GM19035 (cell line): ENCODE measurements around the gene BSPH1.
"Not testable (repeated sequence)": the region's sequence is repeated elsewhere in the genome, so short reads cannot be mapped to it uniquely, and the experiment has no call there.

Source experiments
- ATAC-seq: cut with Tn5 transposase; IDR thresholded peaks from one replicate; pipeline ENCODE4 v1.9.1; 2021; ENCODE audit not compliant: unreplicated experiment

The BSPH1 gene

GRCh38 chr19:47928581-47928980, 63.4 kb downstream of the BSPH1 start:
- not testable (repeated sequence) for ATAC-seq

DNA sequence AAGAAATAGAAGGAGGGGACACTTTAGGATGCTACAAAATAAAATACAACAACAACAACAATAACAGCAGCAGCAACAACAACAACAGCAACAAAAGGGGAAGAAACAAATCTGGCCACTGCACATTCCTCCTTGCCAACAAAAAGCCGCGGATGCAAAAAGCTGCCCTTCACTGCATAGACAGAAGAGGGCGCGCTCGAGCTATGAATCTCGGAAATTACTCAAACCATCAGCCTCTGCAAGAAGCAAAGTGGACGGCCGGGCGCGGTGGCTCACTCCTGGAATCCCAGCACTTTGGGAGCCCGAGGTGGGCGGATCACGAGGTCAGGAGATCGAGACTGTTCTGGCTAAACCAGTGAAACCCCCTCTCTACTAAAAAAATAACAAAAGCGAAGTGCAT, 71.9 kb downstream of the BSPH1 start:
- not testable (repeated sequence) for ATAC-seq
